Glutamatergic neuron (in vitro differentiated cells): ENCODE data around the gene PDLIM3. TPM values are rescaled to one million over a fixed set of nuclear protein-coding genes. Genes with fewer than 3 reads are reported as not detected.
"Not testable (repeated sequence)": the region's sequence is repeated elsewhere in the genome, so short reads cannot be mapped to it uniquely, and the experiment has no call there.

Source experiments
- DNase-seq: peaks from one replicate; pipeline ENCODE4 v3.0.0; 2022
- H3K27ac Mint-ChIP-seq: one replicate; pipeline ENCODE4 v1.8.0; 2020; ENCODE audit warnings: mild to moderate bottlenecking, mixed read lengths, inconsistent platforms; ENCODE audit not compliant: unreplicated experiment
- H3K27me3 Mint-ChIP-seq: one replicate; pipeline ENCODE4 v1.8.0; 2020; ENCODE audit warnings: mild to moderate bottlenecking, moderate library complexity, mixed read lengths, inconsistent platforms; ENCODE audit not compliant: unreplicated experiment
- H3K36me3 Mint-ChIP-seq: one replicate; pipeline ENCODE4 v1.8.0; 2020; ENCODE audit warnings: mild to moderate bottlenecking, mixed read lengths, inconsistent platforms; ENCODE audit not compliant: unreplicated experiment
- H3K4me1 Mint-ChIP-seq: one replicate; pipeline ENCODE4 v1.8.0; 2020; ENCODE audit warnings: mild to moderate bottlenecking, low read depth, mixed read lengths, inconsistent platforms; ENCODE audit not compliant: unreplicated experiment
- H3K4me3 Mint-ChIP-seq: one replicate; pipeline ENCODE4 v1.8.0; 2020; ENCODE audit warnings: mild to moderate bottlenecking, mixed read lengths, inconsistent platforms; ENCODE audit not compliant: unreplicated experiment
- H3K9me3 Mint-ChIP-seq: one replicate; pipeline ENCODE4 v1.8.0; 2020; ENCODE audit warnings: mild to moderate bottlenecking, moderate library complexity, mixed read lengths, inconsistent platforms; ENCODE audit not compliant: unreplicated experiment
- CTCF ChIP-seq: fragments of 200-600 bp; sonication (generic); IDR thresholded peaks from one replicate; pipeline ENCODE4 v1.5.0; 2021; ENCODE audit not compliant: partially characterized antibody, unreplicated experiment
- total RNA-seq: library from RNA; stranded (reverse); fragmentation: NEBNext Ultra II Directional; extraction: Animal tissue kit (Norgen Biotek cat#: 25700); gene quantifications from one replicate; pipeline ENCODE4 v1.2.1, GENCODE V29; 2021; ENCODE audit not compliant: unreplicated experiment

Gene PDLIM3
- total RNA-seq, 1 donor from 2014 or later, result 262 TPM

DNA sequence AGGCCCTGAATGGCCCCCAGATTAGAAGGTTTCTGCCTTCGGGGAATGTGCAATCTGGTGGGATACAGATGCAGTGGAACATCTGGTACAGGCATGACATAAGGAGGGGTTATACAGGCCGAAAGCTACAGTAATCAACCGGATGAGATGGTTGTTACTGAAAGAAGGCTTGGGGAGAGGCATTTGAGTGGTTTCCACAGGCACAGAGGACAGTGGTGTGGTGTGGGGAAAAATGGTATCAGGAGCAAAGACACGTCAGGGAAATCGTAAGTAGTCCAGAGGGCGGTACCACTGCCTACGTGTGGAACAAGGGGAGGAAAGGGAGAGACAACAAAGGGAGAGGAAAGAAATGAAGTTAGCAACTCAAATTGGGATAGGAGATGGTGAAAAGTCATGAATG is 3.0 kb downstream of the PDLIM3 start:
- Mint-ChIP-seq H3K4me3 (peak overlapping the region; percentile 94), H3K27ac (peak overlapping the region; percentile 99), H3K9me3 (peaks cover 20% of the 10 kb centered on the region), H3K27me3 (peaks cover 18% of the 10 kb centered on the region), H3K36me3 (no peaks in the 10 kb centered on the region), H3K4me1 (peaks cover 42% of the 10 kb centered on the region)
- DNase-seq, result peak; percentile 30
- no peak for TF ChIP-seq CTCF

DNA sequence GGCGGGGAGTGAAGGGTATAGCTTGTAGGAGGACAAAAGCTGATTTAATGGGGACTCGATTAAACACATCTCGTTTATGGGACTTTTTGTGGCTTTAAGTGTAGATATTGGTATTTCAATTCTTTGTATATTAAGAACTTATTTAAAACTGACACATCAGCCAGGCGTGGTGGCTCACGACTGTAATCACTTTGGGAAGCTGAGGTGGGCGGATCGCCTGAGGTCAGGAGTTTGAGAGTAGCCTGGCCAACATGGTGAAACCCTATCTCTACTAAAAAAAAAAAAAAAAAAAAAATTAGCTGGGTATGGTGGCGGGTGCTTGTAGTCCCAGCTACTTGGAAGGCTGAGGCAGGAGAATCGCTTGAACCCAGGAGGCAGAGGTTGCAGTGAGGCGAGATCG is 3.7 kb downstream of the PDLIM3 start:
- Mint-ChIP-seq H3K27ac (peak overlapping the region; percentile 99), H3K9me3 (peaks cover 24% of the 10 kb centered on the region), H3K27me3 (peaks cover 18% of the 10 kb centered on the region), H3K4me3 (peak overlapping the region; percentile 94), H3K4me1 (peaks cover 39% of the 10 kb centered on the region)
- DNase-seq, H3K36me3 Mint-ChIP-seq: not testable (repeated sequence)

- no peak for TF ChIP-seq CTCF
- peak overlapping the region; percentile 56 for H3K4me3 Mint-ChIP-seq
- no peak for DNase-seq
These were observed 5.9 kb downstream of the PDLIM3 start for GRCh38 chr4:185529413-185529812.

DNA sequence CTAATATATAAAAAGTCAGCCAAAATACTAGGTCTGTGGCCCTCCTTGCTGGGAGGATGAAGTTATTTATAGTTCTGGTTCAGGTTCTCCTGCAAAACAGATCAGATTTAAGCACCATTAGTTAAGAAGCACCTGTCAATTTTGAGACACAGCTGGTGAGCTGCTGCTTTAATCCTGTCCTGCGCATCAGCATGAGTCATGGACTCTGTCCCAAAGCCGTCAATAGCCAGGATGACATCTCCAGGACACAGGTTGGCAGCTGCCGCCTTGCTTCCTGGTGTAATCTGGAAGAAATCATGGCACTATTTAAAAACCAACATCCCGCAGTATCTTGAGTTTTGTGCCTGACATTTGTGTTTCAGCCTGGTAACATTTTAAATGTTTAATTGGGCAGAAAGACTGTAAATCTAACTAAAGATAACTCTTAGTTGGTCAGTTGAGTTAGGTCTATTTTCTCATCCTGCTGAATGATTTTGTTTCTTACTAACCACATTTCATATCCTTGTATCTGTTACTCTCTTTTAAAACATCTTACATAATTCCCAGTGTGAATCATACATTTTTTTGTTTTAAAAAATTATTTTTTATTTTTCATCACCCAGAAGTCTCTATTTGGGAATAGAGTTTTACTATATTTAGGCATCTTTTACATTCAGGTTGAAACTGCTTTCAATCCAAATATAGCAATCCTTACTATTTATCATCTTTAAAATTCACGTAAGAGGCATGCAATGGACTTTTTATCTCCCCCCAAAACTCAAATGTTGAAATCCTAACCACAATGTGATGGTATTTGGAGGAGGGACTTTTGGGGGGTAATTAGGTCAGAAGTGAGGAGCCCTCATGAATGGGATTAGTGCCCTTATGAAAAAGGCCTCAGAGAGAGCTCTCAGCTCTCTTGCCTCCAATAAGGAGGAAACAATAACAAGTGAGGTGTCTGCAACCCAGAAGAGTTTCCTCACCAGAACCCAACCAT is 10.1 kb downstream of the PDLIM3 start:
- peak; percentile 47 for DNase-seq
- TF ChIP-seq CTCF, result no peak
- Mint-ChIP-seq H3K27me3 (peaks cover 4% of the 10 kb centered on the region), H3K9me3 (peaks cover 11% of the 10 kb centered on the region), H3K4me3 (no peak overlapping the region), H3K36me3 (peaks cover 5% of the 10 kb centered on the region), H3K27ac (peak overlapping the region; percentile 77), H3K4me1 (peaks cover 23% of the 10 kb centered on the region)

More at GRCh38 chr4:185529413-185529812, 5.9 kb downstream of the PDLIM3 start:
- Mint-ChIP-seq H3K36me3 (peaks cover 5% of the 10 kb centered on the region), H3K27ac (no peak overlapping the region), H3K4me1 (peaks cover 42% of the 10 kb centered on the region), H3K27me3 (peaks cover 14% of the 10 kb centered on the region), H3K9me3 (peaks cover 24% of the 10 kb centered on the region)

- Mint-ChIP-seq H3K27ac (peak overlapping the region; percentile 77), H3K9me3 (peaks cover 9% of the 10 kb centered on the region), H3K27me3 (peaks cover 4% of the 10 kb centered on the region), H3K36me3 (peaks cover 5% of the 10 kb centered on the region), H3K4me3 (peak overlapping the region; percentile 3), H3K4me1 (peaks cover 15% of the 10 kb centered on the region)
- no peak for DNase-seq
- no peak for TF ChIP-seq CTCF
These were observed 11.4 kb downstream of the PDLIM3 start for GRCh38 chr4:185523862-185524261.
